HG03025 (cell line): ENCODE data around the gene F5.

Experiments
- ATAC-seq: cut with Tn5 transposase; IDR thresholded peaks from one replicate; pipeline ENCODE4 v1.9.1; 2021; ENCODE audit warnings: mild to moderate bottlenecking, moderate library complexity; ENCODE audit not compliant: unreplicated experiment, low FRiP score

The F5 gene

DNA sequence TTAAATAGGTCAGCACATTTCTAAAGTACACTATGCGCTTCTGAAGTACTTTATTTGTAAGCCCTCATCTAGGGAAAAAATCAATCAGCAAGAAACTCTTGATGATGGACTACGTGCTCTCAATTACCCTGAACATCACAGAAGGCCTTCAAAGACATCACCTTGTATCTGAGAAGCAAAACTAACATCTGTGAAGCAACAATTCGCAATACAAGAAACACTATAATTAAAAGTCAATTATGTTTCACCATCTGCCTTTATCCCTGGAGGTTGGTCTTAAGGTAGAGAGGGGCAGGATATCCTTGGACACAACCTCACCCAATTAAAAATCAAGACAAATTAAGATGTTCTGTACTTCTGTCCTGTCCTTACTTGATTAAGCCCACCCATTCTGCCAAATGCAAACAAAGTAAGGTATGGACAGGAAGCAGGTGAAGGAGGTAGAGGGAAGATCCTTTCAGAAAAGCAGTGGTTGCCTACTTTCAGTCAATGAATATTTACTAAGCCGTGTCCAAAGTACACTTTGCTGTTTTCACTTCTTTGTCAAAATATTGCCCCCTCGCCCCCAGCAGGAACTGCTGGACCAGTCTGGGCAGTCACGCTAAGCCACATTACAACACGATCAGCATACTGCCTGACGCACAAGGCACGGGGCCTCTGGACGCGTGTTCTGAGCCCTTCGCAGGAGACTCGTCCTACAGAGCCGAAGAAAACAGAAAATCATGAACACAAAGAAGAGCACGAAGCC lies 101.4 kb downstream of the F5 start:
- ATAC-seq: peak; percentile 23

GRCh38 chr1:169484101-169484500 lies 102.2 kb downstream of the F5 start:
- ATAC-seq: no peak

DNA sequence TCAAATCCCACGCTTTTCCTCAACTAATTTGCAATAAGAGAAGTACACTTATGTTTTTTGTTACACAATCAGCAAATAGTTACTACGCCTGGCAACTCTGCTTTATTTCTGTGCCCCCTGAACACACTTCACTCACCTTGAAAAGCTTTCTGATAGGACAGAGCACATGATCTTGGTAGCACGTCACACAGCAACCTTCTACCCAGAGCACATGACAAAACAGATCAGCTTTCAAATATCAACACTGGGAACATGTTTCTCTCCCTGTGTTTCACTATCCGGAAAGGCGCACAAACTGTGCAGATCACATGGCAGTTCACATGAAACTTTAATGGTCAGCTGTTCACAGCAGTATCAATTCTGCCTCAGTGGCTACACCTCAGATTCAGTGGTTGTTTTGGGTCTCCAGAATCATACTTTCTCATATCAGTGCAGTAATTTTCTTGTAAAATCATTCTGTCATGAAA lies 102.7 kb downstream of the F5 start:
- no peak for ATAC-seq

GRCh38 chr1:169479363-169480066 lies 106.8 kb downstream of the F5 start:
- no peak for ATAC-seq

- no peak for ATAC-seq
Measured at GRCh38 chr1:169478094-169478672, 108.1 kb downstream of the F5 start.

DNA sequence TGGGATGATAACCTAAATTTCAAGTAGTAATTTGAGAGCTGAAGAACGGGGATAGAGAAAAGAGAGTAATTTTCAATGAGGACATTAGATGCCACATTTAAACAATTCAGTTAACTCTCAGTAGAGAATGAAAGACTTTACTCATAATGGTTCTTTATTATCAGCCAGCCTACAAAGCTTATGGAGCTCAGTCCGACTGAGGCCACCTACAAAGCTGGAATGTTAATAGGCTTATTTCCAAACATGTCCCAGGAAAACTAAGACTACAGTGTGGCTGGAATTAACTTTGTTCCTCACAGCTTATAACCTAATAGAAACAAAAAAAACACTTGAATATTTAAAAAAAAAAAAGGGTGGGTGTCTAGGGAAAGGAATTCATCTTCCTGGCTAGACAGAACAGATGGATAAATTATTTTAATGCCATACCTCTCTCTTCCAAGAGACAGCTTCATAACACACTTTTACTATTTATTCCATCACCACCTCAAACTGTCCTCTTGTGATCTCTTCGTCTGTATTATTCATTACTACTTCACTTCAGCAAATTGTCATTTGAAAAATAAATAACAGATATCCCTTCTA lies 110.4 kb downstream of the F5 start:
- ATAC-seq: no peak

- ATAC-seq: no peak
Measured at GRCh38 chr1:169474302-169474995, 111.8 kb downstream of the F5 start.

DNA sequence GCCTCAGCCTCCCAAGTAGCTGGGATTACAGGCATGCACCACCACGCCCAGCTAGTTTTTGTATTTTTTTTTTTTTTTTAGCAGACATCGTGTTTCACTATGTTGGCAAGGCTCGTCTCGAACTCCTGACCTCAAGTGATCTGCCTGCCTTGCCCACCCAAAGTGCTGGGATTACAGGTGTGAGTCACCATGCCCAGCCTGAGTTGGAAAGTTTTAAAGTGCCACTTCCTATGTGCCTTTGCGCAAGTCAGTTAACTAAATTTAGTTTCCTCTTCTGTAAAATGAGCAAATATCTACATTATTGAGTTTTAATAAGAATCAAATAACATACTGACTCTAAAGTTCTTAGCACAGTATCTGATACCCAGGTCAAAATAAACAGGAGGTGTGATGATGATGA lies 112.9 kb downstream of the F5 start:
- ATAC-seq: no peak

DNA sequence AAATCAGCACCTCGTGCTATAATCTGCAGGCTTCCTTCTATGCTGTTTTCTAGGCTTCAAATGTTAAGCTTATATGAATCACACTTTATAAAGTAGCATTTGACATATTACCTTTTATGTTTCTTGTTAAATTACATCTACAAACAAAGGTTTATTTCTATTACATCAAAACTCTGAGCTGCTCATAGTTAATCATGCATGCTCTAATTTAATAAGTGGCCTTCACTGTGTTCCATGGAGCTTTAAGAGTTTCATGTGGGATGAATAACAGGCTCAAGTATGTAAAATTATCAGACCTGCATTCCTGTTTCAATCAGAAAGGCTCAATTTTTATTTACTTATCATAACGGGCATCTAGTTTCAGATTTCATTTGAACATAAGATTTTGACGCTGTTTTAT lies 113.5 kb downstream of the F5 start:
- ATAC-seq: no peak

GRCh38 chr1:169468982-169469381 lies 117.3 kb downstream of the F5 start:
- no peak for ATAC-seq

DNA sequence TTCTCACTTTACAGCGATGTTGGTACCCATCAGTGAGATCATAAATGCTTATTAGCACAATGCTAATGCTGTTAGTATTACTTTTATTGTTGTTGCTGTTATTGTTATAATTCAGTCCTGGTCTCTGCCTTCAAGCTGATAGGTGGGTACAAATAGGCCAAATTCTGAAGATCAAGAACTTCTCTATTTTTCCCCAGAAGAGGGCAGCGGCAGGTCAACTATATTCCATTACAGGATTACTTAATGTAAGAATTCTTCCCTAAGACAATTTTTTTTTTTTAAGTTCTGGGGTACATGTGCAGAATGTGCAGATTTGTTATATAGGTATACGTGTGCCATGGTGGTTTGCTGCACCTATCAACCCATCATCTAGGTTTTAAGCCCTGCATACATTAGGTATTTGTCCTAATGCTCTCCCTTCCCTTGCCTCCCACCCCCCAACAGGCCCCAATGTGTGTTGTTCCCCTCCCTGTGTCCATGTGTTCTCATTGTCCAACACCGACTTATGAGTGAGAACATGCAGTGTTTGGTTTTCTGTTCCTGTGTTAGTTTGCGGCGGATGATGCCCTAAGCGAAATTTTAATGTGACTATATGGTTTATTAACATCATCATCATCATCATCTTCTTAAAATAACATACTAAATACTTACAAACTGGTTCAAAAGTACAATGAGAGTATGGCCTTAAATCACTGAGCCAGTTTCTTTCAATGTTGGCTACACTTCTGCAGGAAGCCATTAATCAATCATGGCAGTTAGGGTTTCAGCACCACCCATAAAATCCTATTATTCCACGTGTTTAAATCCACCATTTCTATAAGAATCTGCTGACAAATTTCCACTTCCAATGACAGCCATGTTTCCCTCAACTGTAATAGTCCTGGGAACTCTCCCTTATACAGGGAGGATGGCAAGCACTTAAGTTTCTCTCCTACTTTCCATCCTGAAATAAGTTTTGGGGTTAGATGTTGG lies 119.7 kb downstream of the F5 start:
- no peak for ATAC-seq

DNA sequence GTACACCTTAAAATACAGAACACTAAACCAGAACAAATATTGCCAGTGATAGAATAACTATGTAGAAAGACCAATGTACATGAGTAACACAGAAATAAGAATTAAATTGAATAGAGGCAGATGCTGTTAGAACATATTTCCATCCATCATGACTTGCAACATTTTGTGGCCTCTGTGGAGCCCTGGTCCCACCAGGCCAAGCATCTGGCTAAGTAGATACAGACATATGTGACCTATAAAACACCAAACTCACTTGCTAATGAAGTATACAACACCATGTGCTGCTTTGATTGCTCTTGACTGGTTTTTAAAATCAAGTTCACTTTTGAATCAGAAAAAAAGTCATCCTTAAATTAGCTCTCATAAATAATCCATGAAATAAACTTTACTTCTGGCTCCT lies 121.0 kb downstream of the F5 start:
- ATAC-seq: no peak
